NAMALWA (cell line): Measurements from ENCODE around the gene RIC1.
"Not testable (repeated sequence)": the region's sequence is repeated elsewhere in the genome, so short reads cannot be mapped to it uniquely, and the experiment has no call there.

ENCODE experiments used
- DNase-seq: peaks from one replicate; pipeline ENCODE4 v3.0.0-alpha.2; 2015; ENCODE audit warnings: low spot score

Gene RIC1, protein sequence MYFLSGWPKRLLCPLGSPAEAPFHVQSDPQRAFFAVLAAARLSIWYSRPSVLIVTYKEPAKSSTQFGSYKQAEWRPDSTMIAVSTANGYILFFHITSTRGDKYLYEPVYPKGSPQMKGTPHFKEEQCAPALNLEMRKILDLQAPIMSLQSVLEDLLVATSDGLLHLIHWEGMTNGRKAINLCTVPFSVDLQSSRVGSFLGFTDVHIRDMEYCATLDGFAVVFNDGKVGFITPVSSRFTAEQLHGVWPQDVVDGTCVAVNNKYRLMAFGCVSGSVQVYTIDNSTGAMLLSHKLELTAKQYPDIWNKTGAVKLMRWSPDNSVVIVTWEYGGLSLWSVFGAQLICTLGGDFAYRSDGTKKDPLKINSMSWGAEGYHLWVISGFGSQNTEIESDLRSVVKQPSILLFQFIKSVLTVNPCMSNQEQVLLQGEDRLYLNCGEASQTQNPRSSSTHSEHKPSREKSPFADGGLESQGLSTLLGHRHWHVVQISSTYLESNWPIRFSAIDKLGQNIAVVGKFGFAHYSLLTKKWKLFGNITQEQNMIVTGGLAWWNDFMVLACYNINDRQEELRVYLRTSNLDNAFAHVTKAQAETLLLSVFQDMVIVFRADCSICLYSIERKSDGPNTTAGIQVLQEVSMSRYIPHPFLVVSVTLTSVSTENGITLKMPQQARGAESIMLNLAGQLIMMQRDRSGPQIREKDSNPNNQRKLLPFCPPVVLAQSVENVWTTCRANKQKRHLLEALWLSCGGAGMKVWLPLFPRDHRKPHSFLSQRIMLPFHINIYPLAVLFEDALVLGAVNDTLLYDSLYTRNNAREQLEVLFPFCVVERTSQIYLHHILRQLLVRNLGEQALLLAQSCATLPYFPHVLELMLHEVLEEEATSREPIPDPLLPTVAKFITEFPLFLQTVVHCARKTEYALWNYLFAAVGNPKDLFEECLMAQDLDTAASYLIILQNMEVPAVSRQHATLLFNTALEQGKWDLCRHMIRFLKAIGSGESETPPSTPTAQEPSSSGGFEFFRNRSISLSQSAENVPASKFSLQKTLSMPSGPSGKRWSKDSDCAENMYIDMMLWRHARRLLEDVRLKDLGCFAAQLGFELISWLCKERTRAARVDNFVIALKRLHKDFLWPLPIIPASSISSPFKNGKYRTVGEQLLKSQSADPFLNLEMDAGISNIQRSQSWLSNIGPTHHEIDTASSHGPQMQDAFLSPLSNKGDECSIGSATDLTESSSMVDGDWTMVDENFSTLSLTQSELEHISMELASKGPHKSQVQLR (N-terminal part only)

GRCh38 chr9:5628530-5629311, at the start of gene RIC1:
RIC1 (plus strand) TSS chr9:5629107; CDS start chr9:5629310, 203 bp downstream.
- peak; percentile 93 for DNase-seq

- no peak for DNase-seq
Measured at GRCh38 chr9:5579881-5580280, 49.0 kb upstream of the RIC1 start.

- DNase-seq: no peak
Measured at GRCh38 chr9:5580650-5581049, 48.3 kb upstream of the RIC1 start.

- not testable (repeated sequence) for DNase-seq
Measured at GRCh38 chr9:5581706-5582105, 47.2 kb upstream of the RIC1 start.

DNA sequence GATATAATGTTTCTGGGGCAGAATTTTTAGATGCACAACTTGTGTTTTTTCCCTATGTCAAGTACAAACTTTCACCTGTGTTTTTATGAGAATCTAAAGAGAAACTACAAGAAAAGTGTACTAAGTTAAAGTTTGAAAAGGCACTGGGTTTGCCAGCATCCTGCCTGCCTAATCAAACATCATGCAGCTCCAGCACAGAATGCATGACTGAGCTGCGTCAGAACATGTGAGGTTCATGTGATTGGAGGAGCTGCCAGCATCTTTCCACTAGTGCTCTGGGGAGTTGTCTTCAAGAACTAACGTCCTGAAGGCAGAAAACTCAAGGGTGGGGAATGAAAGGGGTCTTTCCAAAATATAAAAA, 46.1 kb upstream of the RIC1 start:
- peak; percentile 80 for DNase-seq

DNA sequence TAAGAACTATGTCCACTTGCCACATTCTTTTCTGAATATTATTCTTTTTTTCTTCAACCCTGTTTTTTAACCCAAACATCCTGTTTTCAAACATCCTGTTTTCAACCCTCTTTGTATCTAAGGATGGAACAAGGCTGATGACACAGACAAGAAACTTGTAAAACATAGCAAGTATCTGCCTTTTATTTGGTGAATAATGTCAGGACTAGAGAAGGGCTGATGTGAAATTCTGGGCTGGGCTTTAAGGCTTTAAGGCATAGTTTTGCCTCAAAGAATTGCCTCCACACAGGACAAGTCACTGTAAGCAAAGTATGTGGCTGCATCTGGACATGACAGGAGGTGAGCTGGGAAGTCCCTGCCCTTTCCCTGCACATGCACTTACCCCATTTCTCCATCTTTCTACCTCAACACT, 42.5 kb upstream of the RIC1 start:
- DNase-seq: no peak

GRCh38 chr9:5587024-5587423, 41.9 kb upstream of the RIC1 start:
- no peak for DNase-seq

DNA sequence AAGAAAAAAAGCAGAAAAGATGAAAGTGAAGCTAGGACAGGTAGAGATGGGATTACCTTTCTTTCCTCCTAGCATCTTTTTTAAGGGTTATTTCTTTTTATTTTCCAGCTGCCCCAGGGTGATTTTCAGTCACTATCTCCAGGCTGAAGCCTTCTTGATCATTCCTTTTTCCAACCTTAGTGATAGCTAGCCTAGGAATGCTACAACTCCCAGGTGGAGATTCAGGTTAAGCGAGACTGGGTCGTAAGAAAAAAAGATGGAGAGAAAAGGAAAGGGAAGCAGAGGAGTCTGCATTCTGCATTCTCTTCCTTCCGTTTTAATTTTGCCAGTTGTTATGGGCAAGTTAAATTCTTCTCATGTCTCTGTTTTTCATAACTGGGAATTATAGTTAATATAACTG, 36.7 kb upstream of the RIC1 start:
- no peak for DNase-seq

- no peak for DNase-seq
Measured at GRCh38 chr9:5592904-5593303, 36.0 kb upstream of the RIC1 start.

DNA sequence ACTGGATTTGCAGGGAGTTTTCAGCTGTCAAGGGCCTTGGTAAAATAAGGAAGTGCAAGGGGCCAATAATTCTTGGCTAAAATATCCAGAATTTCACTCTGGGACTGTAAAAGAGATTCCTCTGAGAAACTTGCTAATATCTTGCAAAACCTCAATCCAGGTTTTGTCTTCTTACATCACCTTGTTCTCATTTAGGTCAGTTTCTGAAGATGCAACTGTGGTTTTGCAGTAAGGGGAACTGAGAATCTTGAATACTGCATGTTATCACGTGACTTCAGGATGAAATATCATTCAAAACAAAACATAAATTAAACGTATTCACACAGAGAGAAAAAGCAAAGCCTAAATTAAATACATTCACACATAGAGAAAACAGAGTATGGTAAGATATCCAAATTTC, 35.0 kb upstream of the RIC1 start:
- DNase-seq: peak; percentile 70

GRCh38 chr9:5596173-5596572, 32.7 kb upstream of the RIC1 start:
- no peak for DNase-seq

DNA sequence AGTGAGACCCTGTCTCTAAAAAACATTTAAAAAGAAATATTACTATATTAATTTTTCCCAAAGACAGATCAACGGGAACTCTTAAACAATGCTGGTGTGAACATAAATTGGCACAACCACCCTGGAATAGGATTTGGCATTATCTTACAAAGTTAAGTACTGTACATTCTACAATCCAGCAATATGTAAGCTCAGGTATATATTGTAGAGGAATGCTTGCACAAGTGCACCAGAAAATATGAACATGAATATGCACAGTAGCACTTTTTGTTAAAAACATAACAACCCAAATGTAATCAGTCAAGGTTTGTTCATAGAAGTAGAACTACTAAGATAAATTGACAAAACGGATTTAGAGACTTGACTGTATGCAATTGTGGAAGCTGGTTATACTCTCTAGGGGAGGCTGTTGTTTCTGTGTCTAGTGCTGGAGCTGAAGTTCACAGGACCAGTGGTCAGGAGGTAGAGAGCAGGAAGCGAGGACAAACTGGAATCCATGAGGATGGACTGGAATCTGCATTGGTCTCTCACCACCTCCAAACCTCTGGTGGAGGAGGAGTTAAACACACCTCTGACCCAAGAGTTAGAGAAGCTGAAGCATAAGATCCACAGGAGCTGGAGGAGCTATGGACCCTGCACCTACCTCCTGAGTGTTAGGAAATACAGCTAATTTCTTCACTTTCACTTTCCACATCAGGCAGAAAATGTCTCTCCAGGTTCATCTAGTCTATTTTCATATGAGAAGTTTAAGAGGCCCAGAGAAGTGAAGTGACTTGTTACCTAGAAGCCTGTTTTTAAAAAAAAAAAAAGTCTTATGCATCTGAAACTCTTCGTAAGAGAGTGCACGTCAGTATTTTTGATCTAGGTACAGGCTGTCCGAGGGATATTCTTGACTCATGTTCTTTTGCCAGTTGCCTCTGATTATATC, 20.3 kb upstream of the RIC1 start:
- DNase-seq: peak; percentile 47

DNA sequence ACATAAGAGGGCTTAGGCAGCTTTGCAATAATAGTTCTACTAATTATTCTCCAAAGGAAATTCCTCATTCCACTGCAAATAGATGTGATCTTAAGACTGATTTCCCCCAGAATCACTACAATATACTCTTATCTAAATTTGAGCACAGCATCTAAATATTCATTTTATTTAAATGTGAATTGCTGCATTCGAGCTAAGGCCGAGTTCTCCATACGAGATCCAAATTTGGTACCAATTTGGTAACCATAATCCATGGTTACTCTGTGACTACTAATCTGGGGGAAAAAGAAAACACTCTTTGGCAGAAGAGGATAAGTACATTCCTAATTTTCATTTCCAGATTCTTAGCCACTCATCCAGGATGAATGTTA, 19.7 kb upstream of the RIC1 start:
- no peak for DNase-seq

DNA sequence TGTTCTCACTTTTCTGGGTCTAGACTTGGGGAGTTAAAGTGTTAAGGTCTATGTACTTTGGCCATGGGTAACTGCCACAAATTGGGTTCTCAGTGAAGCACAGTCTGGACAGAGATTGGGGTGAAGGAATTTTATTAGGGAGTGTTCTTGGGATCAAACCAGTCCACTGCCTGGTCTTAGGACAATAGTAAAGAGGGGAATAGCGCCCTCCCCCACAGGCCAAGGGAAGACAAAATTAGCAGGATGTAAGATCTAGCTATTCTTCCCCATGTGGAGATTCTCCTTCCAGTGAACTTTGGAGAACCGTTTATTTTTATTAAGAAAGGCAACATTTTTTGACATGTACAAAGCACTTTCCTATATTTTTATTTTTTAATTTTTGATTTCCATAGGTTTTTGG, 18.4 kb upstream of the RIC1 start:
- no peak for DNase-seq

DNA sequence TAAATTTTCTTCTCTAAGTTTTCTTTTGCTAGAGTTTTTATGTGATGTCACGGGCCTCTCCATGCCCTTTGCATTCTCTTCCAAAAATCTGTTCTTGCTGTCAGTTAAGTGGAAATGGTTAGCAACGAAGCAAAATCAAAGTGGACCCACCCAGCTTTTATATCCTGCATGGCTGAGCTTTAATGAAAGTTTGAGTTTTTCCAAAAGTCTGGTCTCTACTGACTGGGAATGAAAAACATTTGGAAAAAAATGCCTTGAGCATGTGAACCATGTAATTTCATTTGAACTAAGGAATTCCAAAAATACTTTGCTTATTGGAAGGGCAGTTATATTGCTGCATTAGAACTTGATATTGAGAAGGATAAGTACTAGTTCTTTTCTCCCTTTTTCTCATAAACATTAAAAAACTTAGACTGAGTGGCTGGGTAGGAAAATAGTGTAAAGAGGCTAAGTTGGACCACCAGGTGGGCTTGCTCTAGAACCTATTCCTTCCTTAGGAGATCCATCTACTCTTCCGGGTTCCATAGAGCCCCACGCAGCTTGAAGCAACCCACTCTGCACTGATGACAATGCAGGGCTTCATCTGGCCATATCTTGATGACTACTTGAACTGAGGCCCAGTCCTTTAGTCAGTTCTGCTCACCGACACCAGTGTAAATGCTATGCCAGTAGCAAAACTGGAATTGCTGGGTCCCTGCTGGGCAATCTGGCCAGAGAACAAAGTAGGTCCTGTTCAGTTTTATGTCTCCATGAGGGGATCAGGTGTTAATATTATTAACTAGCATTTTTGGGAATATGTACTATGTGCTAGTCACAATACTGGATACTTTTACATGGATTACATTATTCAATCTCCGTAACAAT, 17.4 kb upstream of the RIC1 start:
- no peak for DNase-seq

DNA sequence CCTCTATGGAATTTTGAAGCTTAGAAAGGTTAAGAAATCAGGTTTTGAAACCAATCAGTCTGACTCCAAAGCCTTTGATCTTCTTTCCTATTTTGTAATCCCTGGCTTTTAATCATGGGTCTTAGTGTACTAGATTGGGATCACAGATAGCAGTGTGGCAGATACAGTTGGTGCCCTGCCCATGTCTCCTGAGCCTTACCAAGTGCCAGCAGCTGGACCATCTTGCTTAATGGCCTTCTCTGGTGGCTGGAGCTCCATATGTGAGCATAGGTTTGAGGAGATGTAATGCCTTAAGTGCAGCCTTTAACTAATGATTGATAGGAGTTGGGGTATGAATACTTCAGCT, 16.7 kb upstream of the RIC1 start:
- DNase-seq: no peak

- no peak for DNase-seq
Measured at GRCh38 chr9:5614192-5614591, 14.7 kb upstream of the RIC1 start.

DNA sequence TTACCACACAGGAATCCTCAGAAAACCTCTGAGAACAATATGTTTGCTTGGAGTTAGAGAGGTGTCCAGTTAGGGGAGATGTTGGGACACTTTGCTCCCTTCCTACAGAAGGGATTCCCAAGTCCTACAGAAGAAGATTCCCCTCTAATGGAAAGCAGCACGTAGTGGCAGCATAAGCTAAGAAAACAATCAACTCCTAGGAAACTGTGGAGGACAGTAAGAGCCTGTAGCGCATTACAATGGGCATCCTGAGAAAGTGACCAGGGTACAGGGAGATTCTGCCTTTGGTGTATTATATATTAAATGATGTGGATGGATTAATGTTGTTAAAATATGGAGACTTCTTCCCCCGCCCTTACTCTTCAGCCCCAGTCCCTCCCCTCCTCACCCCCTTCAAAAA, 13.9 kb upstream of the RIC1 start:
- no peak for DNase-seq

DNA sequence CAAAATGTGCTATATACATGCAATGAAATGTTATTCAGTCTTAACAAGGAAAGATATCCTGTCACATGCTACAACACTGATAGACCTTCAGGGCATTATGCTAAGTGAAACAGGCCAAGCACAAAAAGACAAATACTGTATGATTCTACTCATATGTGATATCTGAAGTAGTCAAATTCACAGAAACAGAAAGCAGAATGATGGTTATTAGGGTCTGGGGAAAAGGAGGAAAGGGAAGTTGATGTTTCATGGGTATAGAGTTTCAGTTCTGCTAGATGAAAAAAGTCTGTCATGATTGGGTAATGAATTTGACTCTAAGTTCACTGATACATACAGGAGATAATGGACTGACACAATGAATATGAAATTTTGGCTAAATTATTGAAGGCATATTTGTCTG, 11.2 kb upstream of the RIC1 start:
- DNase-seq: peak; percentile 79

GRCh38 chr9:5620494-5620893, 8.4 kb upstream of the RIC1 start:
- DNase-seq: no peak
